HepG2 (cell line): Measurements from ENCODE around the gene C20orf96. TPM values are rescaled to one million over a fixed set of nuclear protein-coding genes. Genes with fewer than 3 reads are reported as not detected.

Experiments
- ADNP ChIP-seq: sonication (generic); formaldehyde crosslinking; IDR thresholded peaks from 2 replicates; pipeline ENCODE4 v1.4.0; 2020; ENCODE audit warnings: missing genetic modification reagents
- KAT7 ChIP-seq: IDR thresholded peaks from 2 replicates; pipeline ENCODE4 v1.6.1; 2018; ENCODE audit warnings: borderline replicate concordance, missing compliant biosample characterization
- NBN ChIP-seq: fragments of 450-650 bp; conservative IDR thresholded peaks from 2 replicates; pipeline ENCODE4 v1.6.1; 2017
- PHF8 ChIP-seq: sonication (generic); formaldehyde crosslinking; IDR thresholded peaks from 2 replicates; pipeline ENCODE4 v1.5.0; 2020; ENCODE audit warnings: missing genetic modification reagents
- SRSF9 ChIP-seq: fragments of 200-400 bp; formaldehyde crosslinking; IDR thresholded peaks from 2 replicates; pipeline ENCODE4 v1.6.1; 2018; ENCODE audit warnings: borderline replicate concordance, mild to moderate bottlenecking, low read depth, low read length; ENCODE audit not compliant: insufficient read depth, poor library complexity, severe bottlenecking
- TEAD3 ChIP-seq: optimal IDR thresholded peaks from 2 replicates; pipeline ENCODE3; 2016; ENCODE audit warnings: borderline replicate concordance
- TERF1 ChIP-seq: sonication (generic); formaldehyde crosslinking; IDR thresholded peaks from 2 replicates; pipeline ENCODE4 v1.8.0; 2022; ENCODE audit warnings: mild to moderate bottlenecking, missing genetic modification reagents, moderate library complexity
- ZBTB1 ChIP-seq: sonication (generic); formaldehyde crosslinking; IDR thresholded peaks from 2 replicates; pipeline ENCODE4 v1.4.0; 2020; ENCODE audit warnings: missing genetic modification reagents, borderline replicate concordance
- ZBTB25 ChIP-seq: IDR thresholded peaks from 2 replicates; pipeline ENCODE4 v1.6.1; 2018; ENCODE audit warnings: missing genetic modification reagents
- ZBTB7B ChIP-seq: sonication (generic); formaldehyde crosslinking; IDR thresholded peaks from 2 replicates; pipeline ENCODE4 v1.4.0; 2020; ENCODE audit warnings: missing genetic modification reagents
- ZIK1 ChIP-seq: sonication (generic); formaldehyde crosslinking; IDR thresholded peaks from 2 replicates; pipeline ENCODE4 v1.5.0; 2020; ENCODE audit warnings: mild to moderate bottlenecking, low read depth, missing genetic modification reagents, borderline replicate concordance
- ZNF296 ChIP-seq: sonication (generic); formaldehyde crosslinking; conservative IDR thresholded peaks from 2 replicates; pipeline ENCODE4 v1.5.0; 2020; ENCODE audit warnings: mild to moderate bottlenecking, missing genetic modification reagents
- ZNF547 ChIP-seq: sonication (generic); formaldehyde crosslinking; IDR thresholded peaks from 2 replicates; pipeline ENCODE4 v1.5.1; 2020; ENCODE audit warnings: mild to moderate bottlenecking, missing genetic modification reagents
- ZNF768 ChIP-seq: sonication (generic); formaldehyde crosslinking; IDR thresholded peaks from 2 replicates; pipeline ENCODE4 v1.4.0; 2020; ENCODE audit warnings: missing genetic modification reagents
- ZNF83 ChIP-seq: sonication (generic); formaldehyde crosslinking; IDR thresholded peaks from 2 replicates; pipeline ENCODE4 v1.4.0; 2020; ENCODE audit warnings: missing genetic modification reagents, mild to moderate bottlenecking, borderline replicate concordance
- ZNF891 ChIP-seq: sonication (generic); formaldehyde crosslinking; IDR thresholded peaks from 2 replicates; pipeline ENCODE4 v1.5.0; 2020; ENCODE audit warnings: mild to moderate bottlenecking, missing genetic modification reagents
- ZSCAN20 ChIP-seq: sonication (generic); formaldehyde crosslinking; IDR thresholded peaks from 2 replicates; pipeline ENCODE4 v1.4.0; 2020; ENCODE audit warnings: missing genetic modification reagents, mild to moderate bottlenecking, borderline replicate concordance
- ZZZ3 ChIP-seq: sonication (generic); formaldehyde crosslinking; IDR thresholded peaks from 2 replicates; pipeline ENCODE4 v1.4.0; 2020; ENCODE audit warnings: missing genetic modification reagents, mild to moderate bottlenecking, borderline replicate concordance
- polyA plus RNA-seq, 8 experiments: library from polyadenylated mRNA; depleted of rRNA in 3 of 8; stranded (reverse) in 7 of 8; unstranded in 1 of 8; fragments of >200 nt; fragmentation: Illumina TruSeq in 4 of 8; extraction: Trizol in 4 of 8; gene quantifications; 2 replicates each; pipeline versions ENCODE4 v1.2.1 to v1.2.3, GENCODE V29; 2011 to 2016; ENCODE audit warnings: low read depth in 4 of 8, missing spikeins in 1 of 8, mixed read lengths in 1 of 8; ENCODE audit not compliant: insufficient read depth in 1 of 8
- total RNA-seq, 5 experiments: library from RNA; depleted of rRNA; stranded (reverse); fragments of >200 nt; fragmentation: Illumina TruSeq; extraction: Trizol; gene quantifications; 2 replicates each; pipeline ENCODE4 v1.2.3, GENCODE V29; 2016; ENCODE audit warnings: low read depth in 1 of 5
- TF ChIP-seq, protein P1 (sequence below), 2 experiments: sonication (generic) in 1 of 2; formaldehyde crosslinking in 1 of 2; IDR thresholded peaks; 2 replicates each; pipeline versions ENCODE4 v1.6.1 to v1.9.0; 2014 to 2022; ENCODE audit warnings: antibody characterized with exemption in 1 of 2, borderline replicate concordance in 1 of 2, inconsistent platforms in 1 of 2, low read depth in 1 of 2, missing genetic modification reagents in 1 of 2
- TF ChIP-seq, protein P2 (sequence below): sonication (generic); formaldehyde crosslinking; IDR thresholded peaks from 2 replicates; pipeline ENCODE4 v1.5.0; 2020; ENCODE audit warnings: missing genetic modification reagents, mild to moderate bottlenecking, borderline replicate concordance

The C20orf96 gene
- total and polyA plus RNA-seq, 2 of the 13 experiments (the other 11 are each of a cell fraction or from before 2014, with no cell fraction given): 3.8 to 20.6 TPM

- TF ChIP-seq ZNF891 (CRISPR knock-in tag) (peak; percentile 74), ZBTB25 (no peak), ZNF547 (CRISPR knock-in tag) (peak; percentile 15; the same call in 1 of the 2 replicates), KAT7 (CRISPR knock-in tag) (peak; percentile 93; the same call in 1 of the 2 replicates), ZNF768 (CRISPR knock-in tag) (peak; percentile 67), ZBTB7B (CRISPR knock-in tag) (peak; percentile 77; the same call in 1 of the 2 replicates), ZNF83 (no peak), ZNF296 (CRISPR knock-in tag) (peak; percentile 89), ZSCAN20 (peak; percentile 34; the same call in 1 of the 2 replicates), ADNP (CRISPR knock-in tag) (no peak), ZIK1 (no peak), NBN (no peak), ZBTB1 (0 out of 2 replicates have a peak, but pooled peaks have one; percentile 17), PHF8 (CRISPR knock-in tag) (peak; percentile 50), TERF1 (CRISPR knock-in tag) (0 out of 2 replicates have a peak, but pooled peaks have one; percentile 71), SRSF9 (no peak), ZZZ3 (CRISPR knock-in tag) (no peak; the same call in 1 of the 2 replicates), TEAD3 (CRISPR knock-in tag) (peak; percentile 62)
- TF ChIP-seq, protein P1, sequence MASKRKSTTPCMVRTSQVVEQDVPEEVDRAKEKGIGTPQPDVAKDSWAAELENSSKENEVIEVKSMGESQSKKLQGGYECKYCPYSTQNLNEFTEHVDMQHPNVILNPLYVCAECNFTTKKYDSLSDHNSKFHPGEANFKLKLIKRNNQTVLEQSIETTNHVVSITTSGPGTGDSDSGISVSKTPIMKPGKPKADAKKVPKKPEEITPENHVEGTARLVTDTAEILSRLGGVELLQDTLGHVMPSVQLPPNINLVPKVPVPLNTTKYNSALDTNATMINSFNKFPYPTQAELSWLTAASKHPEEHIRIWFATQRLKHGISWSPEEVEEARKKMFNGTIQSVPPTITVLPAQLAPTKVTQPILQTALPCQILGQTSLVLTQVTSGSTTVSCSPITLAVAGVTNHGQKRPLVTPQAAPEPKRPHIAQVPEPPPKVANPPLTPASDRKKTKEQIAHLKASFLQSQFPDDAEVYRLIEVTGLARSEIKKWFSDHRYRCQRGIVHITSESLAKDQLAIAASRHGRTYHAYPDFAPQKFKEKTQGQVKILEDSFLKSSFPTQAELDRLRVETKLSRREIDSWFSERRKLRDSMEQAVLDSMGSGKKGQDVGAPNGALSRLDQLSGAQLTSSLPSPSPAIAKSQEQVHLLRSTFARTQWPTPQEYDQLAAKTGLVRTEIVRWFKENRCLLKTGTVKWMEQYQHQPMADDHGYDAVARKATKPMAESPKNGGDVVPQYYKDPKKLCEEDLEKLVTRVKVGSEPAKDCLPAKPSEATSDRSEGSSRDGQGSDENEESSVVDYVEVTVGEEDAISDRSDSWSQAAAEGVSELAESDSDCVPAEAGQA (IDR thresholded peaks at IDR 0.05; ENCODE audit: low read depth): no peak
- TF ChIP-seq, protein P1 (CRISPR knock-in tag; IDR thresholded peaks at IDR 0.05; ENCODE audit: borderline replicate concordance): peak; percentile 20
- TF ChIP-seq, protein P2, sequence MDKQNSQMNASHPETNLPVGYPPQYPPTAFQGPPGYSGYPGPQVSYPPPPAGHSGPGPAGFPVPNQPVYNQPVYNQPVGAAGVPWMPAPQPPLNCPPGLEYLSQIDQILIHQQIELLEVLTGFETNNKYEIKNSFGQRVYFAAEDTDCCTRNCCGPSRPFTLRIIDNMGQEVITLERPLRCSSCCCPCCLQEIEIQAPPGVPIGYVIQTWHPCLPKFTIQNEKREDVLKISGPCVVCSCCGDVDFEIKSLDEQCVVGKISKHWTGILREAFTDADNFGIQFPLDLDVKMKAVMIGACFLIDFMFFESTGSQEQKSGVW (CRISPR knock-in tag): no peak
Observed at GRCh38 chr20:326645-327185, 36.2 kb upstream of the C20orf96 start (continued).
